Stimulated activated CD4-positive, alpha-beta T cell treated with anti-CD3 and anti-CD28 coated beads, Interleukin-12 subunit alpha, Interleukin-12 subunit beta, amount 100 ng/mL, for 4 hours (primary cell): Measurements from ENCODE around the gene SEPTIN5.

ENCODE experiments used
- DNase-seq: peaks from one replicate; pipeline ENCODE4 v3.0.0-alpha.2; 2020

The SEPTIN5 gene

GRCh38 chr22:19735665-19736510, 21.6 kb downstream of the SEPTIN5 start:
- no peak for DNase-seq

DNA sequence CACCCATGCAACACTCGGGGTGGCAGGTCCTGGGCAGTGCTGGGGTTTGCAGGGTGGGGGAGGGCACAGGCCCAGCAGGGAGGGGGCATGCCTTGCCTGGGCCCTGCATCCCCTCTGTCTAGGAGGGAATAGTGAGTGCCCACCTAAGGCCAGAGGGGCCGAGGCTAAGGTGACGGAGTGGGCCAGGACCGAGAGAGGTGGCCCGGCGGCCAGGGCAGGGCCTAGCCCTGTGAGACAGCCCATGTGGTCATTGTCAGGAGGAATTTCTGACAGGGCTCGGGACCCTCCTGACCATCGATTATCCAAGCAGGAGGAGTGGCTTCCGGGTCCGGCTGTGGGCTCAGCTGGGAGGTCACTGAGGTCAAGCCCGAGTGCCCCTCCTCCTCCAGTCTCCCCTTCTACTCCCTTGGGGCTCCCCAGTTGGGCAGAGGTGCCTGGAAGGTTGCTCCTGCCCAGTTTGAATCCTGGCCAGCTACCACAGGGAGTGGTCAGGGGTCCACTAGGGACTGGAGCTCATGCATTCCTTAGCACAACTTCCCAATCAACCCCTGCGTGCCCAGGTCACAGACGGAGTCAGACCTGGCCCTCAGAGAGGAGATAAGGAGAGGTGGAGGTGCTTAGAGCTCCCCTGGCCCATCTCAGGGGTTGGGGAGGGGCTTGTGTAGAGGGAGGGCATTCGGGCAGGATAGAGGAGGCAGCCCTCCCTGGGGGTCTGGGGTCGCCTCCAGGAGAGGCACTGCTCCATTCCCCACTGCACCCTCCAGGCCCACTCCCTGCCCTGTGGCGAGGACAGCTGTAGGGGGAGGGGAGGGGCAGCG, 23.8 kb downstream of the SEPTIN5 start:
- no peak for DNase-seq

- DNase-seq = no peak
These were observed 24.6 kb downstream of the SEPTIN5 start for GRCh38 chr22:19738664-19739447.

- no peak for DNase-seq
These were observed 25.2 kb downstream of the SEPTIN5 start for GRCh38 chr22:19739448-19739895.

- DNase-seq = no peak
These were observed 25.7 kb downstream of the SEPTIN5 start for GRCh38 chr22:19739911-19740449.

DNA sequence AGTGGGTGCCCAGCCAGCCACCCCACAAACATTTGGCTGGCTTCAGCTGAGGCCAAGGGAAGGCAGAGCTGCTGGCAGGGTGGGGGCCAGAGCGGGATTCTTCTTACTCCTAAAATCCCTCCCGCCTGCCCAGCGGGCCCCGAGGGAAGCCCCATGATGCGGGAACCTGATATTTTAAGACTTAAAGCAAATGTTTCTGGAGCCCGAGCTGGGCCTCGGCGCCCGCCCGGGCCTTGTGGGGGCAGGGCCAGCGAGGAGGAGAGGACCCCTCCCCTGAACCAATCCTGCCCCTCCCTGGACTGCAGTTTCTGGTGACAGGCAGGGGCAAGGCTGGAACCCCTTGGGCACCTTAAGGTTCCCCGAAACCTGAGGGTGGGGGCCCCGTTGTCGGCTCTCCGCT, 26.3 kb downstream of the SEPTIN5 start:
- no peak for DNase-seq

- no peak for DNase-seq
These were observed 26.8 kb downstream of the SEPTIN5 start for GRCh38 chr22:19741053-19741452.

DNA sequence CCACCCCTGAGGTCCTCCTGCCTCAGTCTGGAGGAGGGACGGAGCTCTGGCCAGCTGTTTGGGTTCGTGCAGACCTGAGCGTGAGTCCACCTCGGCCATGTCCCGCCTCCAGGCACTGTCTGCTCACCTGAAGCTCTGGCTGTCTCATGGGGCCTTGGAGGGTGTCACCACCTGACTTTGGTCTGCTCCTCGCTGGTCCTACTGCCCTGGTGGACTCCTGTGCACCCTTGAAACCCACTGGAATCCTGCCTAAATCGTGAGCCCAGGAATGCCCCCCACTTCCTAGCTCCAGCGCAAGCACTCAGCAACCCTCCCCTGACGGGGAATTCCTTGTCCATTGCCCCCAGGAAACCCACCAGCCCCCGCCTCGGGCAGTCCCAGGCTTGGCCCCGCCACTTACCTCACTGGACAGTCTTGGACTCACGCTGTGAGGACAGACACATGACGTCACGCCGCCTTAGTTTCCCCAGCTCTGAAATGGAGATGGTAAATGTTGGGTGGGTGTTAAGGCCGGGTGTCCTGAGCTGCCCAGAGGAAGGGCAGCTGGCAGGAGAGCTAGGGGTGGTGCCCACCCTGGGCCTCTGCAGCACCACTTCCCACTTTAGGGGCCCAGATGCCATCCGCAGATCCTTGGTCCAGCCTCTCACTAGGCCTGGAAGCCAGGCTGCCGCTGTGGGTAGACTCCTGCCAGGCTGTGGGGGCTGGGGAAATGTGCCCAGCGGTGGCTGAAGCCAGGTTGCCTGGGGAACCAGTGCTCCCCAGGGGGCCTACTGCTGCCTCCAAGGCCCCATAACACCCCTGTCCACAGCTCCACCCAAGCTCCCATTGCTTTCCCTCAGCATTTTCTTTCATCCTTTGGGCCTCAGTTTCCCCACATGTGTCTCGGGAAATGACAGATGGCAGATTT, 28.1 kb downstream of the SEPTIN5 start:
- no peak for DNase-seq

DNA sequence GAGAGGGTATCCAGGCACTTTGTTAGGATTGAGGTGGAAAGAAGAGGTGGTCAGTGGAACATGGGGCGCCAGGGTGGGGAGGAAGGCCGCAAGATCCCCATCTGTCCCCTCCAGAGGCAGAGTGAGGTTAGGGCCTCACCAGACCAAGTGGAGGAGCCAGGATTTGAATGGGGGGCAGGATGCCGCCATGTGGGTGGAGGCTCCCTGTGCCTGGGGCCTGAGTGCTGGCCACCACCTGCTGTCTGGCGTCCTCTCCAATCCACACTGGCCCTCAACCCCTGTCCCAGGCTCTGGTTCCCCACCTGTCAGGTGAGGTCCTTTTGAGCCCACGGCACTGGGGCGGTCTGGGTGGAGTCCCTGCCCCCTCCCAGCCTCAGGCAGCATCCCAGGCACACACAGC, 28.8 kb downstream of the SEPTIN5 start:
- no peak for DNase-seq

- no peak for DNase-seq
These were observed 29.3 kb downstream of the SEPTIN5 start for GRCh38 chr22:19743651-19744050.

DNA sequence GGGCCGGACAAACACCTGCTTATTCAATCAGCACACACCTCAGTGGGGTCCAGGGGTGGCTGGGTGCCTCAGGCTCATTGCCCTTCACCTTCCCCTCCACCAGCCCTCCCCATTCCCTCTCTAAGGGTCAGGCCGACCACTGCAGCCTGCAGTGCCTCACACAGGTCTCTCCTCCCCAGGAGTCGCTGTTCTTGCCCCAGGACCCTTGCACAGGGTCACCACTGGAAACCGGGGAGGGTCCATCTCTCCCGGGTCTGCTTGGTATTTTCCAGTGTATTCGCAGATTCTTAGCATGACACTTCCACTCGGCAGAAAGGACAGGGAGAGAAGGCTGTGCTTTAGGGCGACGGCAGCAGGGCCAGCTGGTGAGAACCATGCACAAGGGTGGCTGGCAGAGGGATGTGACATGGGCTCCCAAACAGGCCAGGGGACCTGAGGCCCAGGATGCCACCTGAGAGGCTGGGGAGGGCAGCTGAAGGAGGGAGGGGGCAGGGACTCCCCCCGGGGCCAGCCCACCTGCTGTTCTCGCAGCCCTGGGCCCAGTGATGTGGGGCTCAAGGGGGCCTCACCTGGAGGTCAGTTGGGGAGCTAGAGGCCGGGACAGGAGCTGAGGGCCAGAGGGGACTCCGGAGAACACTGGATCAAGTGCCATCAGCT, 30.2 kb downstream of the SEPTIN5 start:
- no peak for DNase-seq

GRCh38 chr22:19745155-19746101, 31.1 kb downstream of the SEPTIN5 start:
- no peak for DNase-seq

DNA sequence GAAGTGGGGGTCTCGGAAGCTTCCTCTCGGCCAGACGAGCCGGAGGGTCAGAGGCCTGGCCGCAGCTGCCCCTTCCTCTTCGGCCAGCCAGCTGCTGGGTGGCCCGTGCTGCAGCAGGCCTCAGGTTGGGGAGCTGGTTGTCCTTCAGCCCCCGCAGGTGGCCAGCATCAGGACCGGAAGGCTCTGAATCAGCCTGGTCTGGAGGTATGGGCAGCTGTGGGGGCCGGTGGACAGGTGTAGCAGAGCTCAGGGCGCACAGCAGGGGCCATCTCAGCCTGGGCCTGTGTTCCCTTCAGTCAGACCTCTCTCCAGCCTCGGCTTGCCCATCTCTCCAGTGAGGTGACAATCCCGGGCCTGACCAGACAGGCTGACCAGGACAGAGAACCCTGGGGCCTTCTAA, 32.4 kb downstream of the SEPTIN5 start:
- no peak for DNase-seq

DNA sequence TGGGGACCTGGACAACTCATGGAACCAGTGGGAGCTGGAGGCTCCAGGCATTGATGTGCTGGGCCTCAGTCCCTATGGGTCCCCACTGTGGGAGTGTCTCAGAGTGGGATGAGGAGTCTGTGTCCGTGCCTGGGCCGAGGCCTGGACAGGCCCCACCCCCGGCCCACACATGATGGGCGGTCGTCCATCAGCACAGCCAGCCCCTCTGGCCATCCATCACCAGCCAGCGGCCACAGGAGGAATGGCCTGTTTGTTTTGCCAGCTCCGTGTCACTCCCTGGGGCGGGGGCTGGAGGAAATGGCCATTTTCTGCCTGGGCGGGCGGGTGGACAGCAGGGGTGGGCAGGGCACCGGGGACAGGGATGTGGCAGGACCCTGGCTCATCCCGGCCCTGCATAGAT, 33.2 kb downstream of the SEPTIN5 start:
- DNase-seq = no peak

DNA sequence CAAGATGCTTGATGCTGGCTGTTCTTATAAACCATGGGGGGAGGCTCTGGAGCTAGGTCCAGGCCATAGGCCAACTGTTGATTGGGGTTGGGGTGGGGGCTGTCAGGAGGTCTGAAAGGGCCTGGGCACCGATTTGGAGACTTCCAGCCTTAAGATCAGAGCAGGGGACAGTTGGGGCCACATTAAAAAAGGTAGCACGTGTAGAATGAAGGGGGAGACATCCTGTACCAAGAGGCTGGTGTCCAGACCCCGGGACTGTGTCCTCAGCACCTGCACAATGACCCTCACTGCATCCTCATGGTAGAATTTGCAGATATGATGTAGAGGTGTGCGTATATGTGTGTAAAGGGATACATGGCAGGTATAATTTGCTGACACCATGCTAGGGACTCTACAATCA, 33.8 kb downstream of the SEPTIN5 start:
- DNase-seq = no peak

DNA sequence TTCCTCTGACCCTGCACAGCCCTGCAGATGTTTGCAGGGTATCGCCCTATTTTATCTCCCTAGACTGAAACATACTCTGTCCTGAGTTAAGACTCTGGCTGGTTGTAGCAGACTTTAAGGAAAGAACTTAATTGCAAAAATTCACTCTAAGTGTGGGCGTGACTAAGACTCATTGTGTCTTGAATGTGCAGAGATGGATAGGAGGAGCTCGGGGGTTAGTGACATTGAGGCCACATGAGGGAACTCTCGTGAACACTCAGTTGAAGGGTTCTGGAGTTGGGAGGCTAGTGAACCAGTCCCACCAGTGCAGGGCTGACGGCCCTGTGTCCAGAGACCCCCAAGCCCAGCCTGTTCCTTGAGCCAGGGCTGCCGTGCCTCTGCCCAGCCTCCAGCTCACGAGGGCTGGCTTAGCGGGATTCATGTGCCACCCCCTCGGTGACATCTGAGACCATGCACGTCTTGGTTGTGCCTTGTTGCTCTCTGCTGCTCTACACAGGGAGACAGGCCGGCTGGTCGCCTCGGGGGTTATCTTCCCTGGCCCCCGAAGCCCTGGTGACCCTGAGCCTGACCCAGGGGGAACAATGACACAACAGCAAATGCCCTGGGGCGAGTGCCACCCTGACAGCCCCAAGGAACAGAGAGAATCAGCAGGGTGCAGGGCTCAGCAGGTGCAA, 34.8 kb downstream of the SEPTIN5 start:
- no peak for DNase-seq

- DNase-seq = no peak
These were observed 35.6 kb downstream of the SEPTIN5 start for GRCh38 chr22:19749876-19750275.

DNA sequence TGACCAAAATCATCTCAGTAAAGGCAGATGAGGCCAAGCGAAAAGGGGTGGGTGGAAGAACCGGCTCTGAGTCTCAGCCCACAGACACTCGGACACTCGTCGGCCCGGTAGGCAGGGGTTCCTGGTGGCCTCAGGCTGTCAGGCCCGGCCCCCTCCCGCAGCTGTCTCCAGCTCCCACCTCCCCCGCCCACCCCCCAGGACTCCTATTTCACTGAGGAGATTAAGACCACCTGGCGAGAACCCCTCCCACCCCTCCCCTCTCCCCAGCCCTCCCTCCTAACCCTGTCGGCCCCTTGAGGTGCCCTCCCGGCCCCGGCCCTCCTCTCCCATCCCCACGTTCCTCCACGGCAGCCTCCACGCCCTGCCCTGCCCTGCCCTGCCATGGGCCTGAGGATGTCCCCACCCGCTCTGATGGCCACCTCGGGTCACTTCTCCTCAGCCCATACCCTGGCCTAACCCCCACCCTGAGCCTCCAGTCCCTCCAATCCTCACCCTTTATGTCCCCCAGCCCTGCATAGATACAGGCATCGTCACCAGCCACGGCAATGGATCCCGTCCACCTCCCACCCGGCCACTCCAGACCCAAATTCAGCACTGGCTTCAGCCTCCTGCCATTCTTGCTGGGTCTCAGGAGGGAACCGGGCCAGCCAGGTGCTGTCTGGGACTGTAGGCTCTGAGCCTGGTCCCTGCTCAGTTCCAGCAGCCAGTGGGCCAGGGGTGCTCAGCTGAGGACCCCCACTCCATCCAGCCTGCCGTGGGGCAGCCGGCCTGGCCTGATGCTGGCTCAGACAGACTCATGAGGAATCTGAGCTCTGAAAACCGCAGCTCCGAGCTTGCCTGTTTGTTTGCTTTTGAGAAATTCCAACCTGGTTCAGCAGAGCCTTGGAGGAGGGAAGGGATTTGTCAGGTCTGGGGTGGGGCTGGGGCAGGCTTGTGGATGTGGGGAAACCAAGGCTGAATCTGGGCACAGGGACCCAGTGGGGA, 36.5 kb downstream of the SEPTIN5 start:
- no peak for DNase-seq
